Stomach (tissue), 19 donors: ENCODE measurements around the gene NOP10. TPM values are rescaled to one million over a fixed set of nuclear protein-coding genes. Genes with fewer than 3 reads are reported as not detected.
A peak's percentile ranks its signal among the peaks of the same experiment; 100 is the strongest.
"Not testable (repeated sequence)": the region's sequence is repeated elsewhere in the genome, so short reads cannot be mapped to it uniquely, and the experiment has no call there.

ENCODE experiments used
- DNase-seq, 2 donors: peaks; one replicate each; pipeline versions ENCODE4 v3.0.0 to v3.0.0-alpha.2; 2013 to 2019
- H3K27ac ChIP-seq, 5 donors: fragments of 200-600 bp in 4 of 5; sonication (generic) in 4 of 5; one replicate each; pipeline ENCODE4 v1.5.1; 2013 to 2019; ENCODE audit warnings: mild to moderate bottlenecking in 1 of 5, moderate library complexity in 1 of 5
- H3K27me3 ChIP-seq, 3 donors: fragments of 200-600 bp; sonication (generic); one replicate each; pipeline ENCODE4 v1.5.1; 2017 to 2019; ENCODE audit warnings: mixed run types in 1 of 3
- H3K36me3 ChIP-seq, 4 donors: fragments of 200-600 bp; sonication (generic); 1 replicate in 3 of 4; 2 replicates in 1 of 4; pipeline ENCODE4 v1.5.1; 2016 to 2019
- H3K4me1 ChIP-seq, 4 donors: fragments of 200-600 bp; sonication (generic); one replicate each; pipeline ENCODE4 v1.5.1; 2016 to 2019
- H3K4me3 ChIP-seq, 4 donors: fragments of 200-600 bp; sonication (generic) in 3 of 4; one replicate each; pipeline ENCODE4 v1.5.1; 2016 to 2019; ENCODE audit warnings: mild to moderate bottlenecking in 1 of 4
- H3K9me3 ChIP-seq, 4 donors: fragments of 200-600 bp; sonication (generic); one replicate each; pipeline ENCODE4 v1.5.1; 2016 to 2019
- EP300 ChIP-seq: sonication (generic); formaldehyde crosslinking; IDR thresholded peaks from one replicate; pipeline ENCODE4 v1.6.1; 2017; ENCODE audit warnings: antibody characterized with exemption
- POLR2A ChIP-seq, 4 donors: fragments of 450-650 bp; IDR thresholded peaks; one replicate each; pipeline ENCODE4 v1.6.1; 2016; ENCODE audit warnings: antibody characterized with exemption in 4 of 4, control low read depth in 2 of 4, mild to moderate bottlenecking in 1 of 4, moderate library complexity in 1 of 4
- POLR2AphosphoS5 ChIP-seq, 3 donors: sonication (generic); formaldehyde crosslinking; IDR thresholded peaks; one replicate each; pipeline ENCODE4 v1.6.1; 2016; ENCODE audit warnings: antibody characterized with exemption in 3 of 3
- WGBS, 5 donors: extraction: QIAGEN DNeasy Blood & Tissue Kit in 3 of 5; methylation state at CpG; one replicate each; pipeline versions ENCODE4 v1.1.5 to v1.1.7; 2013 to 2018; 5-methylcytosine and 5-hydroxymethylcytosine counted together
- intact Hi-C: fragments of 100-400 bp; cut with DNase I; formaldehyde crosslinking; loops from one replicate; pipeline ENCODE4 v1.15.1; 2023; ENCODE audit warnings: low total_unique reads
- long read RNA-seq, 10 donors: transcript quantifications; one replicate each; lab custom pipeline, GENCODE V29; 2026
- polyA plus RNA-seq, 3 donors: library from polyadenylated mRNA; stranded (reverse); fragments of 200-250 nt; gene quantifications; one replicate each; pipeline ENCODE4 v1.2.3, GENCODE V29; 2013
- total RNA-seq, 5 donors: library from RNA; depleted of rRNA; stranded (reverse); fragments of >200 nt; gene quantifications; one replicate each; pipeline versions ENCODE4 v1.1.0 to v1.2.3, GENCODE V29; 2014 to 2016
- TF ChIP-seq, protein P1 (sequence below), 7 experiments: fragments of 450-650 bp in 4 of 7; fragments of 200-600 bp in 3 of 7; sonication (generic) in 3 of 7; IDR thresholded peaks; one replicate each; pipeline ENCODE4 v1.5.1; 2016 to 2019; ENCODE audit warnings: antibody characterized with exemption in 7 of 7, control low read depth in 2 of 7, mild to moderate bottlenecking in 1 of 7
- donor health status: healthy with polysubstance abuse.
- donor health status: Bipolar disorder and iron deficiency.
- donor health status: healthy.

NOP10 gene
- total RNA-seq (100 to 1,000 TPM in 3 of 5 donors, 10 to 100 TPM in 1, 1 to 10 TPM in 1; 2.9 to 388 (median 118) TPM), polyA plus RNA-seq (100 to 1,000 TPM; 268 to 327 (median 313) TPM)
- long read RNA-seq, donor 1, transcript NOP10-201 (2 exons, 554 nt) = major isoform, 42 of 49 reads
- long read RNA-seq, donor 1, partial matches to known transcripts = 7 of 49 reads
- long read RNA-seq, donor 1, other reads (novel, unspliced or antisense) = 0 of 49 reads
- long read RNA-seq, donor 2, transcript NOP10-201 (2 exons, 554 nt) = major isoform, 74 of 74 reads
- long read RNA-seq, donor 2, partial matches to known transcripts = 0 of 74 reads
- long read RNA-seq, donor 2, other reads (novel, unspliced or antisense) = 0 of 74 reads
- long read RNA-seq, donor 3, transcript NOP10-201 (2 exons, 554 nt) = major isoform, 46 of 53 reads
- long read RNA-seq, donor 3, partial matches to known transcripts = 7 of 53 reads
- long read RNA-seq, donor 3, other reads (novel, unspliced or antisense) = 0 of 53 reads
- long read RNA-seq, donor 4, transcript NOP10-201 (2 exons, 554 nt) = major isoform, 6 of 6 reads
- long read RNA-seq, donor 4, partial matches to known transcripts = 0 of 6 reads
- long read RNA-seq, donor 4, other reads (novel, unspliced or antisense) = 0 of 6 reads
- long read RNA-seq, donor 5, transcript NOP10-201 (2 exons, 554 nt) = major isoform, 79 of 88 reads
- long read RNA-seq, donor 5, partial matches to known transcripts = 9 of 88 reads
- long read RNA-seq, donor 5, other reads (novel, unspliced or antisense) = 0 of 88 reads
- long read RNA-seq, donor 6, transcript NOP10-201 (2 exons, 554 nt) = major isoform, 142 of 156 reads
- long read RNA-seq, donor 6, partial matches to known transcripts = 14 of 156 reads
- long read RNA-seq, donor 6, other reads (novel, unspliced or antisense) = 0 of 156 reads
- long read RNA-seq, donor 7, transcript NOP10-201 (2 exons, 554 nt) = major isoform, 102 of 114 reads
- long read RNA-seq, donor 7, partial matches to known transcripts = 12 of 114 reads
- long read RNA-seq, donor 7, other reads (novel, unspliced or antisense) = 0 of 114 reads
- long read RNA-seq, donor 8, transcript NOP10-201 (2 exons, 554 nt) = major isoform, 86 of 92 reads
- long read RNA-seq, donor 8, partial matches to known transcripts = 6 of 92 reads
- long read RNA-seq, donor 8, other reads (novel, unspliced or antisense) = 0 of 92 reads
- long read RNA-seq, donor 9, transcript NOP10-201 (2 exons, 554 nt) = major isoform, 106 of 106 reads
- long read RNA-seq, donor 9, partial matches to known transcripts = 0 of 106 reads
- long read RNA-seq, donor 9, other reads (novel, unspliced or antisense) = 0 of 106 reads
- long read RNA-seq, donor 10, transcript NOP10-201 (2 exons, 554 nt) = major isoform, 42 of 42 reads
- long read RNA-seq, donor 10, partial matches to known transcripts = 0 of 42 reads
- long read RNA-seq, donor 10, other reads (novel, unspliced or antisense) = 0 of 42 reads

- intact Hi-C loops = loop anchor here (10.0 kb wide), 1 partner anchor 242 kb away; the partner anchor contains the start of gene GOLGA8B
- no peaks in the 10 kb centered on the region for H3K27me3 ChIP-seq
- 2 to 3% (median 2%) methylated on average over 38 of the region's 38 CpGs for WGBS, 5 donors
- no peak for TF ChIP-seq EP300
- peak in 1 of 4 donors; percentile 69 for TF ChIP-seq POLR2A (IDR thresholded peaks at IDR 0.05)
- TF ChIP-seq, protein P1, sequence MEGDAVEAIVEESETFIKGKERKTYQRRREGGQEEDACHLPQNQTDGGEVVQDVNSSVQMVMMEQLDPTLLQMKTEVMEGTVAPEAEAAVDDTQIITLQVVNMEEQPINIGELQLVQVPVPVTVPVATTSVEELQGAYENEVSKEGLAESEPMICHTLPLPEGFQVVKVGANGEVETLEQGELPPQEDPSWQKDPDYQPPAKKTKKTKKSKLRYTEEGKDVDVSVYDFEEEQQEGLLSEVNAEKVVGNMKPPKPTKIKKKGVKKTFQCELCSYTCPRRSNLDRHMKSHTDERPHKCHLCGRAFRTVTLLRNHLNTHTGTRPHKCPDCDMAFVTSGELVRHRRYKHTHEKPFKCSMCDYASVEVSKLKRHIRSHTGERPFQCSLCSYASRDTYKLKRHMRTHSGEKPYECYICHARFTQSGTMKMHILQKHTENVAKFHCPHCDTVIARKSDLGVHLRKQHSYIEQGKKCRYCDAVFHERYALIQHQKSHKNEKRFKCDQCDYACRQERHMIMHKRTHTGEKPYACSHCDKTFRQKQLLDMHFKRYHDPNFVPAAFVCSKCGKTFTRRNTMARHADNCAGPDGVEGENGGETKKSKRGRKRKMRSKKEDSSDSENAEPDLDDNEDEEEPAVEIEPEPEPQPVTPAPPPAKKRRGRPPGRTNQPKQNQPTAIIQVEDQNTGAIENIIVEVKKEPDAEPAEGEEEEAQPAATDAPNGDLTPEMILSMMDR (IDR thresholded peaks at IDR 0.05) = peak in 6 of 7 experiments; percentile 64 to 96 (median 92)
- TF ChIP-seq POLR2AphosphoS5 (IDR thresholded peaks at IDR 0.05) = peak; percentile 79 to 96 (median 91)
- peaks cover 0 to 21% (median 19%) of the 10 kb centered on the region in 4 donors for H3K36me3 ChIP-seq
- no peaks in the 10 kb centered on the region for H3K9me3 ChIP-seq
- peak; percentile 88 to 97 for DNase-seq
- peak within 1 kb of the TSS; percentile 60 to 66 (median 64) for H3K4me3 ChIP-seq
- peaks cover 15 to 39% (median 30%) of the 10 kb centered on the region in 4 donors for H3K4me1 ChIP-seq
- peak within 1 kb of the TSS; percentile 77 to 95 (median 90) for H3K27ac ChIP-seq
Observed at GRCh38 chr15:34342737-34343575, at the start of gene NOP10, which contains the start of gene NUTM1. TSS of gene NOP10 (minus strand) at chr15:34343136. CDS start at chr15:34343073, 63 bp downstream. TSS of gene NUTM1 (plus strand) at chr15:34343315. CDS start at chr15:34343697, 382 bp downstream.

DNA sequence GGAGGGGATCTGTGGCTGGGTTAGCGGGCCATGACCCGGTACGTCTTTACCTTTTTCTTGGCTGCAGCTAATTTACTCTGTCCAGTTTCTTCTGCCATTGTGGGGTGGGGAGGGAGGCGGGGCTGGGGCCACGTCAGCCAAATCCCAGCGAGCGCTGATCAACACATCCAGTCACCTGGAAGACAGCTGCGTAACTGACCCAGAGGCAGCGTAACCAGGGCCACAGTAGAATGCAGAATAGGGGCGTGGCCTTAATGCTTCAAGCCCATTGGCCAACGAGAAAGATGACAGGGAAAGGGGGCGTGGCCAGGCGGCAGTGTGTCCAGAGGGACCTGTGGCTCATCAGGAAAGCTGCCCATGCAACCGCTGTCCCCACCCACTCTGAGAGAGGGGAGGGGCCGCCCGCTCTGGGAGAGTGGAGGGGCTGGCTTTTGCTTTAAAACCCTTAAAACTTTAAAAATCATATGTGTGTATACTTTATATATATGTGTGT, 46.7 kb upstream of the NOP10 start:
- DNase-seq, H3K9me3 ChIP-seq, H3K4me3 ChIP-seq, H3K27me3 ChIP-seq, H3K4me1 ChIP-seq, H3K36me3 ChIP-seq, H3K27ac ChIP-seq, intact Hi-C loops: not testable (repeated sequence)
- WGBS, 5 donors = no CpG with 5 or more reads among the region's 16 CpGs

DNA sequence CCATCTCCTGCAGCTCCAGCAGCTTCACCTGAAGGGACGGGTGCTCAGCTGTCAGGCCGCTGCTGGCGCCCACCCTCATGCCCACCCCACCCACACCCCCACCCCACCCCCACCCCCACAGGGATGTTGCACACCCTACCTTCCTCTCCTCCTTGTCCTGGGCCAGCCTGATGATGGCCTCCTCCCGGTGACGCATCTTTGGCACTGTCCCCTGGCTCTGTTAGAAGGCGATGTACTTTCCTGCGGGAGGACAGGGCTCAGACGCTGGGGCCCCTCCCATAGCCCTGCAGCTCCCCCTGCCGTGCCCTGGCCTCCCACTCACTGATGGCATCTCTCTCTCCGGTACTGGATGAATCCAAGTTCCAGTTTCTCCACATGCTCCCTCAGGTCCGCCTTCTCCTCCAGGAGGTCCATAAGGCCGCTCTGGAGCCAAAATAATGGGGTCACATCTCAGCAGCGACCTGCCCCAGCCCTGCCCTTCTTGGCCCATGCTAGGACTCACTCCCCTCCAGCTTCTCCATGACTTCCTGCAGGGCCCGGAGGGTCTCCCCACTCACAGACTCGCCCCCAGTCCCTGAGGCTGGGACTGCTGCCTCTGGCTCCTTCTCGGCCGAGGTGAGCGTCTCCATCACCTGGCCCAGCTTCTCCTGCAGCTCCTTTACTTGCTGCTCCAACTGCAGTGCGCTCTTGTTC, 39.0 kb upstream of the NOP10 start:
- intact Hi-C loops = not testable (repeated sequence)
- no CpG with 5 or more reads among the region's 19 CpGs for WGBS, 5 donors

GRCh38 chr15:34380491-34380890, 37.6 kb upstream of the NOP10 start:
- intact Hi-C loops, H3K4me1 ChIP-seq, H3K27ac ChIP-seq, H3K27me3 ChIP-seq, H3K36me3 ChIP-seq, H3K9me3 ChIP-seq, DNase-seq, H3K4me3 ChIP-seq: not testable (repeated sequence)
- 66 to 97% (median 89%) methylated on average over 4 of the region's 4 CpGs for WGBS, 5 donors

More for the DNA sequence above, 39.0 kb upstream of the NOP10 start:
- not testable (repeated sequence) for H3K36me3 ChIP-seq, H3K27ac ChIP-seq, H3K4me3 ChIP-seq, H3K4me1 ChIP-seq, H3K27me3 ChIP-seq, H3K9me3 ChIP-seq, DNase-seq
